Heart left ventricle (tissue), 11 donors: Measurements from ENCODE around the gene TMEM236. TPM values are rescaled to one million over a fixed set of nuclear protein-coding genes. Genes with fewer than 3 reads are reported as not detected.

Experiments used
- microRNA counts, 2 donors: library from miRNA; unstranded; fragments of <30 nt; microRNA quantifications; one replicate each; lab custom pipeline; 2016
- microRNA-seq, 4 donors: library from miRNA; unstranded; fragments of <30 nt; microRNA quantifications; one replicate each; pipeline versions ENCODE4 to v1.2.0, GENCODE V29; 2017 to 2020
- polyA plus RNA-seq, 2 donors: library from polyadenylated mRNA; stranded (reverse); fragments of 200-250 nt; gene quantifications; one replicate each; pipeline ENCODE4 v1.2.3, GENCODE V29; 2013
- total RNA-seq, 9 donors: library from RNA; depleted of rRNA in 2 of 9; stranded (reverse); fragments of >200 nt in 2 of 9; fragmentation: NEBNext Ultra II Directional in 3 of 9; extraction: Animal tissue kit (Norgen Biotek cat#: 25700) in 3 of 9; gene quantifications; one replicate each; pipeline versions ENCODE4 v1.1.0 to v1.2.4, GENCODE V29; 2016 to 2023
- donor health status: ischemic (EF 13 %, LVEDD 7.1; RV severe dilation, severe dysfunction).
- donor health status: healthy with polysubstance abuse.
- donor health status: DM: no; HTN: yes; CAD: no.
- donor health status: DM: no; HTN: no; CAD: no.
- donor health status: ischemic (EF 25% LVEDD 5.7; RV mildly dilated, moderate dysfunction).
- donor health status: healthy.
- donor health status: DM: yes; HTN: yes; CAD: no.
- donor health status: PGD.
- donor health status: nonischemic (EF 23%, LVEDD 6.1; RV moderate dilation, normal function).

TMEM236 gene
- total and polyA plus RNA-seq, 11 donors = 0.09 to 3.2 (median 0.38) TPM

MicroRNA genes within 50 kb of the gene (microRNA counts, 767-probe panel; counts per million panel counts)
- microRNA hsa-miR-511 (lab: Ali Mortazavi, UCI) = 886 to 2,037 counts per million in 2 donors

Small RNA genes within 50 kb of the gene (microRNA-seq; reads per million reads assigned to microRNA genes)
- 4.6 to 15.6 (median 7.0) reads per million in 4 donors for gene MIR511

Other genes starting within 250 kb of the TMEM236 start
- 100 to 1,000 TPM in 8 of 9 donors, 10 to 100 TPM in 1; 98.6 to 291 (median 155) TPM for gene HACD1, start 134.8 kb upstream of the TMEM236 start, total RNA-seq
- 100 to 1,000 TPM in 1 of 2 donors, 10 to 100 TPM in 1; 80.0 to 161 TPM for gene HACD1, start 134.8 kb upstream of the TMEM236 start, polyA plus RNA-seq
- 10 to 100 TPM; 26.5 to 40.0 (median 32.9) TPM for gene STAM, start 108.0 kb upstream of the TMEM236 start, total RNA-seq
- gene STAM, start 108.0 kb upstream of the TMEM236 start, polyA plus RNA-seq = 10 to 100 TPM; 10.9 to 23.1 TPM
- 100 to 1,000 TPM in 1 of 9 donors, 10 to 100 TPM in 4, 1 to 10 TPM in 4; 4.7 to 144 (median 18.4) TPM for gene MRC1, start 57.1 kb downstream of the TMEM236 start, total RNA-seq
- 1 to 10 TPM; 3.1 to 5.3 TPM for gene MRC1, start 57.1 kb downstream of the TMEM236 start, polyA plus RNA-seq
- under 1 TPM in 2 of 9 donors, not detected in 7; 0.08 to 0.27 TPM for gene SLC39A12, start 199.7 kb downstream of the TMEM236 start, total RNA-seq
- gene SLC39A12, start 199.7 kb downstream of the TMEM236 start, polyA plus RNA-seq = not detected